Adrenal gland (tissue), 12 donors: ENCODE measurements around the gene GCN1. TPM values are rescaled to one million over a fixed set of nuclear protein-coding genes. Genes with fewer than 3 reads are reported as not detected.

ENCODE experiments used
- DNase-seq, 7 donors: peaks; one replicate each; pipeline ENCODE4 v3.0.0-alpha.2; 2019 to 2020
- H3K27ac ChIP-seq, 5 donors: fragments of 200-600 bp; sonication (generic) in 4 of 5; 1 replicate in 3 of 5; 2 replicates in 2 of 5; pipeline versions ENCODE4 v1.5.1 to v1.8.0; 2016 to 2020; ENCODE audit warnings: mild to moderate bottlenecking in 1 of 5
- H3K27me3 ChIP-seq: fragments of 200-600 bp; 2 replicates; pipeline ENCODE4 v1.8.0; 2021
- H3K36me3 ChIP-seq, 2 donors: fragments of 200-600 bp; replicated peaks in 1 of 2; 1 replicate in 1 of 2; 2 replicates in 1 of 2; pipeline versions ENCODE4 v1.5.1 to v1.8.0; 2018 to 2022
- H3K4me1 ChIP-seq, 2 donors: fragments of 200-600 bp; replicated peaks in 1 of 2; 1 replicate in 1 of 2; 2 replicates in 1 of 2; pipeline versions ENCODE4 v1.5.1 to v1.8.0; 2018 to 2021
- H3K4me3 ChIP-seq, 4 donors: fragments of 200-600 bp; sonication (generic) in 3 of 4; one replicate each; pipeline ENCODE4 v1.5.1; 2016 to 2018
- H3K9me3 ChIP-seq, 3 donors: fragments of 200-600 bp; sonication (generic) in 1 of 3; replicated peaks in 1 of 3; 1 replicate in 2 of 3; 2 replicates in 1 of 3; pipeline versions ENCODE4 v1.5.1 to v1.8.0; 2016 to 2021
- CTCF ChIP-seq, 6 experiments: fragments of 450-650 bp in 4 of 6; fragments of 200-600 bp in 2 of 6; sonication (generic) in 1 of 6; IDR thresholded peaks; 1 replicate in 5 of 6; 2 replicates in 1 of 6; pipeline versions ENCODE4 v1.5.1 to v1.8.0; 2016 to 2021; ENCODE audit warnings: antibody characterized with exemption in 6 of 6, mild to moderate bottlenecking in 2 of 6, moderate library complexity in 1 of 6
- POLR2A ChIP-seq, 2 donors: fragments of 450-650 bp; IDR thresholded peaks; one replicate each; pipeline ENCODE4 v1.6.1; 2017; ENCODE audit warnings: antibody characterized with exemption in 2 of 2, mild to moderate bottlenecking in 2 of 2, moderate library complexity in 1 of 2
- WGBS, 4 donors: extraction: QIAGEN DNeasy Blood & Tissue Kit in 2 of 4; methylation state at CpG; one replicate each; pipeline versions ENCODE4 v1.1.5 to v1.1.7; 2013 to 2017; 5-methylcytosine and 5-hydroxymethylcytosine counted together
- intact Hi-C, 2 donors: fragments of 100-400 bp; cut with DNase I; formaldehyde crosslinking; loops; one replicate each; pipeline versions ENCODE4 v1.14.1 to v1.15.0; 2022 to 2023
- polyA plus RNA-seq, 3 donors: library from polyadenylated mRNA; stranded (reverse); fragments of 200-250 nt in 2 of 3; fragments of 350-450 nt in 1 of 3; fragmentation: Illumina TruSeq in 1 of 3; extraction: RNeasy Lipid Tissue Mini Kit (QIAGEN cat#74804) in 1 of 3; gene quantifications; one replicate each; pipeline ENCODE4 v1.2.3, GENCODE V29; 2013 to 2014
- total RNA-seq, 9 donors: library from RNA; depleted of rRNA in 4 of 9; stranded (reverse); fragments of >200 nt in 4 of 9; fragments of 120-200 nt in 1 of 9; fragmentation: NEBNext Ultra II Directional in 1 of 9; extraction: Animal tissue kit (Norgen Biotek cat#: 25700) in 1 of 9; gene quantifications; one replicate each; pipeline versions ENCODE4 v1.1.0 to v1.2.4, GENCODE V29; 2013 to 2023
- donor health status: healthy with polysubstance abuse.
- donor health status: Bipolar disorder and iron deficiency.
- donor health status: DM: yes; HTN: yes; CAD: no.
- donor health status: DM: no; HTN: no; CAD: no.
- donor health status: DM: no; HTN: no; CAD: no.
- donor health status: DM: yes; HTN: yes; CAD: no.

GCN1 gene
- total and polyA plus RNA-seq, 12 donors = 22.0 to 98.5 (median 46.5) TPM

- peak overlapping the region; percentile 86 to 95 (median 92) for H3K27ac ChIP-seq
Measured at GRCh38 chr12:120116792-120117651, 77.5 kb downstream of the GCN1 start.

GRCh38 chr12:120116441-120116791, 78.1 kb downstream of the GCN1 start, which contains the start of gene RAB35:
Gene RAB35 (minus strand): TSS chr12:120116753. CDS start chr12:120116650, 103 bp downstream.
- Histone ChIP-seq H3K27ac (peak within 1 kb of the TSS; percentile 86 to 95 (median 92)), H3K4me1 (peaks cover 29 to 55% of the 10 kb centered on the region in 2 donors), H3K27me3 (no peaks in the 10 kb centered on the region), H3K4me3 (peak within 1 kb of the TSS; percentile 50 to 73 (median 57)), H3K9me3 (no peaks in the 10 kb centered on the region), H3K36me3 (peaks cover 0 to 8% of the 10 kb centered on the region in 2 donors)
- WGBS, 4 donors = 0 to 1% methylated on average over 41 to 50 of the region's 50 CpGs; no CpG with 5 or more reads in 2 of the 4 donors
- no peak for DNase-seq
- TF ChIP-seq CTCF (IDR thresholded peaks at IDR 0.05) (no peak), POLR2A (IDR thresholded peaks at IDR 0.05) (no peak)
- intact Hi-C loops = no loop called here

More at GRCh38 chr12:120116792-120117651, 77.5 kb downstream of the GCN1 start:
- Histone ChIP-seq H3K27me3 (no peaks in the 10 kb centered on the region), H3K4me3 (peak overlapping the region; percentile 49 to 73 (median 55)), H3K36me3 (peaks cover 0 to 8% of the 10 kb centered on the region in 2 donors), H3K4me1 (peaks cover 29 to 55% of the 10 kb centered on the region in 2 donors), H3K9me3 (no peaks in the 10 kb centered on the region)
- WGBS, 4 donors = 0 to 2% (median 0%) methylated on average over 10 to 90 of the region's 91 CpGs
- intact Hi-C loops = no loop called here
- DNase-seq = peak; percentile 95 to 97 (median 96)
- TF ChIP-seq CTCF (IDR thresholded peaks at IDR 0.05) = no peak
- peak; percentile 58 to 88 for TF ChIP-seq POLR2A (IDR thresholded peaks at IDR 0.05)

GRCh38 chr12:120115692-120116440, 78.6 kb downstream of the GCN1 start:
- Histone ChIP-seq H3K36me3 (peaks cover 0 to 8% of the 10 kb centered on the region in 2 donors), H3K4me3 (peak overlapping the region in 3 of 4 donors; percentile 54 to 73 (median 60)), H3K9me3 (no peaks in the 10 kb centered on the region), H3K27ac (peak overlapping the region in 3 of 5 donors; percentile 92 to 95 (median 93)), H3K4me1 (peaks cover 29 to 61% of the 10 kb centered on the region in 2 donors), H3K27me3 (no peaks in the 10 kb centered on the region)
- intact Hi-C loops = no loop called here
- DNase-seq = peak in 6 of 7 donors; percentile 45 to 67 (median 55)
- TF ChIP-seq CTCF (IDR thresholded peaks at IDR 0.05) = no peak
- no peak for TF ChIP-seq POLR2A (IDR thresholded peaks at IDR 0.05)
- WGBS, 4 donors = 17 to 30% (median 22%) methylated on average over 19 to 31 of the region's 31 CpGs

GRCh38 chr12:120115066-120115465, 79.4 kb downstream of the GCN1 start:
- intact Hi-C loops = no loop called here
- no peaks in the 10 kb centered on the region for H3K9me3 ChIP-seq
- no peak overlapping the region for H3K27ac ChIP-seq
- peak overlapping the region in 1 of 4 donors; percentile 73 for H3K4me3 ChIP-seq
- WGBS, 4 donors = 75 to 84% (median 80%) methylated on average over 3 of the region's 3 CpGs
- H3K4me1 ChIP-seq = peaks cover 29 to 69% of the 10 kb centered on the region in 2 donors
- peaks cover 0 to 8% of the 10 kb centered on the region in 2 donors for H3K36me3 ChIP-seq
- no peaks in the 10 kb centered on the region for H3K27me3 ChIP-seq
- no peak for DNase-seq
- no peak for TF ChIP-seq CTCF (IDR thresholded peaks at IDR 0.05)
- TF ChIP-seq POLR2A (IDR thresholded peaks at IDR 0.05) = no peak
